IMR-90 (cell line): Measurements from ENCODE around the gene PRDM1. TPM values are rescaled to one million over a fixed set of nuclear protein-coding genes. Genes with fewer than 3 reads are reported as not detected.
A peak's percentile ranks its signal among the peaks of the same experiment; 100 is the strongest.

Experiments
- ATAC-seq: fragments of 200-7000 bp; cut with Tn5 transposase; 2 replicates; pipeline ENCODE4 v1.9.1; 2020; ENCODE audit warnings: low read depth, mild to moderate bottlenecking, moderate library complexity
- BruUV-seq: library from RNA; stranded (reverse); fragments of 400-500 nt; replicated peaks from 2 replicates; lab custom pipeline; 2021; lab: Mats Ljungman, UMichigan
- CTCF ChIA-PET: fragments of 300-600 bp; formaldehyde crosslinking; extraction: SDS; loops from one replicate; lab custom pipeline; 2021; ENCODE audit warnings: antibody characterized with exemption; lab: Yijun Ruan, JAX
- POLR2A ChIA-PET: fragments of 300-600 bp; sonication (Branson Sonifier 250); formaldehyde crosslinking; loops from one replicate; lab custom pipeline; 2022; ENCODE audit warnings: antibody characterized with exemption; ENCODE audit not compliant: unreplicated experiment; lab: Charles Lee
- DNase-seq: peaks from one replicate; pipeline ENCODE4 v3.0.0; 2013
- H2AFZ ChIP-seq: replicated peaks from 2 replicates; pipeline ENCODE3; 2013; ENCODE audit warnings: low read length, mild to moderate bottlenecking; ENCODE audit not compliant: poor library complexity
- H2AK5ac ChIP-seq: 2 replicates; pipeline ENCODE4 v1.6.1; 2013; ENCODE audit warnings: low read depth, low read length, inconsistent platforms
- H2AK9ac ChIP-seq: replicated peaks from 2 replicates; pipeline ENCODE3; 2013; ENCODE audit warnings: mild to moderate bottlenecking, low read depth, low read length, moderate library complexity; ENCODE audit not compliant: poor library complexity
- H2BK120ac ChIP-seq: 2 replicates; pipeline ENCODE4 v1.6.1; 2013; ENCODE audit warnings: low read depth, low read length, inconsistent platforms
- H2BK15ac ChIP-seq: 3 replicates; pipeline ENCODE4 v1.6.1; 2013; ENCODE audit warnings: low read depth, low read length, inconsistent platforms
- H2BK20ac ChIP-seq: 2 replicates; pipeline ENCODE4 v1.6.1; 2013; ENCODE audit warnings: low read depth, mild to moderate bottlenecking, inconsistent platforms, low read length, moderate library complexity
- H2BK5ac ChIP-seq: 2 replicates; pipeline ENCODE4 v1.6.1; 2013; ENCODE audit warnings: mild to moderate bottlenecking, low read depth, low read length, inconsistent platforms; ENCODE audit not compliant: poor library complexity, severe bottlenecking
- H3K14ac ChIP-seq: replicated peaks from 2 replicates; pipeline ENCODE4 v1.6.1; 2013; ENCODE audit warnings: low read depth, low read length, inconsistent platforms
- H3K18ac ChIP-seq: 2 replicates; pipeline ENCODE4 v1.6.1; 2013; ENCODE audit warnings: low read depth, low read length, control low read depth
- H3K23ac ChIP-seq: 2 replicates; pipeline ENCODE4 v1.6.1; 2013; ENCODE audit warnings: low read depth, low read length, inconsistent platforms
- H3K27ac ChIP-seq: 2 replicates; pipeline ENCODE4 v1.5.1; 2013; ENCODE audit warnings: mild to moderate bottlenecking, control low read depth, low read length; ENCODE audit not compliant: insufficient read depth
- H3K27me3 ChIP-seq: 2 replicates; pipeline ENCODE4 v1.6.1; 2013; ENCODE audit warnings: low read length; ENCODE audit not compliant: control insufficient read depth, insufficient read depth
- H3K36me3 ChIP-seq: 2 replicates; pipeline ENCODE4 v1.6.1; 2013; ENCODE audit warnings: low read length, mixed read lengths; ENCODE audit not compliant: control insufficient read depth, insufficient read depth
- H3K4ac ChIP-seq: 2 replicates; pipeline ENCODE4 v1.6.1; 2013; ENCODE audit warnings: low read depth, low read length, inconsistent platforms
- H3K4me1 ChIP-seq: 2 replicates; pipeline ENCODE4 v1.6.1; 2013; ENCODE audit warnings: low read length, mixed read lengths; ENCODE audit not compliant: control insufficient read depth, insufficient read depth
- H3K4me2 ChIP-seq: 2 replicates; pipeline ENCODE4 v1.6.1; 2013; ENCODE audit warnings: low read depth, mild to moderate bottlenecking, control low read depth, low read length, moderate library complexity
- H3K4me3 ChIP-seq: 2 replicates; pipeline ENCODE4 v1.5.1; 2013; ENCODE audit warnings: low read depth, mild to moderate bottlenecking, control low read depth, low read length, moderate library complexity; ENCODE audit not compliant: insufficient read depth
- H3K56ac ChIP-seq: 2 replicates; pipeline ENCODE4 v1.6.1; 2013; ENCODE audit warnings: low read length, inconsistent platforms; ENCODE audit not compliant: insufficient read depth; ENCODE audit errors: extremely low read depth
- H3K79me1 ChIP-seq, 2 experiments: 2 replicates each; pipeline ENCODE4 v1.6.1; 2013; ENCODE audit warnings: low read length in 2 of 2, inconsistent platforms in 1 of 2, low read depth in 1 of 2
- H3K9ac ChIP-seq: 2 replicates; pipeline ENCODE4 v1.6.1; 2013; ENCODE audit warnings: low read depth, low read length, control low read depth
- H3K9me1 ChIP-seq: 2 replicates; pipeline ENCODE4 v1.6.1; 2013; ENCODE audit warnings: low read length, inconsistent platforms; ENCODE audit not compliant: insufficient read depth
- H3K9me3 ChIP-seq: 2 replicates; pipeline ENCODE4 v1.6.1; 2013; ENCODE audit warnings: low read length; ENCODE audit not compliant: control insufficient read depth, insufficient read depth
- H4K20me1 ChIP-seq: 2 replicates; pipeline ENCODE4 v1.6.1; 2013; ENCODE audit warnings: low read length, inconsistent platforms; ENCODE audit not compliant: insufficient read depth
- H4K5ac ChIP-seq: 2 replicates; pipeline ENCODE4 v1.6.1; 2013; ENCODE audit warnings: mild to moderate bottlenecking, low read depth, low read length, control low read depth
- H4K8ac ChIP-seq, 2 experiments: 2 replicates each; pipeline ENCODE4 v1.6.1; 2013; ENCODE audit warnings: low read depth in 2 of 2, low read length in 2 of 2, control low read depth in 1 of 2, inconsistent platforms in 1 of 2
- H4K91ac ChIP-seq: 2 replicates; pipeline ENCODE4 v1.6.1; 2013; ENCODE audit warnings: low read depth, low read length, inconsistent platforms; ENCODE audit not compliant: insufficient read depth
- CEBPB ChIP-seq: IDR thresholded peaks from 2 replicates; pipeline ENCODE4 v1.6.1; 2012; ENCODE audit warnings: low read depth, low read length, improper control_type of control experiment
- CHD1 ChIP-seq: IDR thresholded peaks from 2 replicates; pipeline ENCODE4 v1.6.1; 2012; ENCODE audit warnings: low read depth, low read length, improper control_type of control experiment
- FOS ChIP-seq: fragments of 150-350 bp; IDR thresholded peaks from 2 replicates; pipeline ENCODE4 v1.6.1; 2016; ENCODE audit warnings: low read depth, low read length
- MAFK ChIP-seq: IDR thresholded peaks from 2 replicates; pipeline ENCODE4 v1.6.1; 2012; ENCODE audit warnings: low read depth, low read length, improper control_type of control experiment
- MAZ ChIP-seq: IDR thresholded peaks from 2 replicates; pipeline ENCODE4 v1.6.1; 2012; ENCODE audit warnings: low read depth, mild to moderate bottlenecking, low read length, improper control_type of control experiment, moderate library complexity, borderline replicate concordance
- MXI1 ChIP-seq: IDR thresholded peaks from 2 replicates; pipeline ENCODE4 v1.6.1; 2012; ENCODE audit warnings: low read depth, mild to moderate bottlenecking, low read length, moderate library complexity, borderline replicate concordance
- NFE2L2 ChIP-seq: fragments of 150-350 bp; IDR thresholded peaks from 2 replicates; pipeline ENCODE4 v1.6.1; 2016; ENCODE audit warnings: low read depth, mild to moderate bottlenecking, low read length
- RAD21 ChIP-seq: IDR thresholded peaks from 2 replicates; pipeline ENCODE4 v1.6.1; 2012; ENCODE audit warnings: low read length, improper control_type of control experiment
- RCOR1 ChIP-seq: IDR thresholded peaks from 2 replicates; pipeline ENCODE4 v1.6.1; 2012; ENCODE audit warnings: mild to moderate bottlenecking, low read length, improper control_type of control experiment; ENCODE audit not compliant: insufficient replicate concordance
- RFX5 ChIP-seq: IDR thresholded peaks from 2 replicates; pipeline ENCODE4 v1.8.0; 2012; ENCODE audit warnings: low read depth, mild to moderate bottlenecking, low read length, moderate library complexity
- WGBS, 2 experiments: methylation state at CpG; one replicate each; pipeline versions ENCODE4 v1.1.5 to v1.1.7; 2013; ENCODE audit warnings: missing lambda C conversion rate in 2 of 2; ENCODE audit not compliant: insufficient read length in 1 of 2; ENCODE audit errors: extremely low coverage in 2 of 2; 5-methylcytosine and 5-hydroxymethylcytosine counted together
- dilution Hi-C: fragments of 300-500 bp; cut with HindIII; formaldehyde crosslinking; loops from one replicate; pipeline ENCODE4 v1.14.3; 2018; ENCODE audit warnings: low sequenced_read_pairs; ENCODE audit not compliant: unreplicated experiment
- in situ Hi-C: fragments of 300-500 bp; cut with MboI; formaldehyde crosslinking; loops from 3 replicates; pipeline ENCODE4 v1.14.3; 2019; ENCODE audit warnings: low sequenced_read_pairs, inconsistent platforms, mixed read lengths
- intact Hi-C: fragments of 100-400 bp; cut with micrococcal nuclease; formaldehyde crosslinking; loops from 2 replicates; pipeline ENCODE4 v1.10.0; 2022
- polyA plus RNA-seq, 3 experiments: library from polyadenylated mRNA; depleted of rRNA; stranded (reverse); fragments of >200 nt; gene quantifications; 2 replicates each; pipeline ENCODE4 v1.2.3, GENCODE V29; 2012; ENCODE audit warnings: low replicate concordance in 1 of 3
- total RNA-seq: library from RNA; depleted of rRNA; stranded (reverse); fragments of >200 nt; gene quantifications from 2 replicates; pipeline ENCODE4 v1.2.3, GENCODE V29; 2012
- TF ChIP-seq, protein P1 (sequence below): fragments of 150-350 bp; IDR thresholded peaks from 2 replicates; pipeline ENCODE4 v1.6.1; 2017; ENCODE audit warnings: mild to moderate bottlenecking, antibody characterized with exemption, low read length, low read depth

PRDM1 gene
- total and polyA plus RNA-seq, 2 of the 4 experiments (the other 2 are of a cell fraction): 2.3 to 3.0 TPM

DNA sequence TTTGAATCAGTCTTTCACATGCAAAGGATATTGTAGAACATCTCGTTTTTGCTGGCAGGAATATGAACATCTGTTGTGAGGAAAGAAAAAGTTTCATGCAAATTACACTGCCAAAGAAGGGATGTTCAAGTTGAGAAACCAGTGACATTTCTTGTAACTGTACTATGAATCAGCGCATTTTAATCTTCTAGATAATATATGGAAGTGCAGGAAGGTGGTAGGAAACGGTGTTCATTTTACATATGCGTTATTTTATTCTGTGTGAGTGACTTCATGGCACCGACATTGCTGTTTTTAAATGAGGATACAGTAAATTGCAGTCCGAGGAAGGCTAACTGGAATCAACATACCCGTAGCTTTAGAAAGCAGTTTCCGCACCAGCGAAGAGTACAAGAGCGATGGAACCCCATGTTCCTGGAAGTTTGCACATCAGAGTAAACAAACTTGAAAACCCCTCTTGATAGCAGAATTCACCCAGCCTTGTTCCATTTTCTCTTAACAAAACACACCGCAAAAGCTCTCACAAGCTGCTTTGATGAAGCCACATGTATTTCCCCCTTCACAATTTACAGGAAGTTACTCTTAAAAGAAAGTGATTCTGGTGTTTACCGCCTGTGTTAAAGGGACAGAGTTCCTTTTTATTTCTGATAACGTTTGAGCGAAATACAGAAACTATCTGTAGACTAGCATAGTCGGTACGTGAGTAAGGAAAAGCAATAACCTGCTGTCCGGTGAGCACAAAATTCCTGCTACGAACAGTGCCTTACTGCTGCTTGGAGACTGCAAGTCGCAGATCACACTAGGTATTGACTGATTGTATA is 11.5 kb downstream of the PRDM1 start:
- ChIA-PET POLR2A (no interaction called here), CTCF (interaction anchor here (0.6 kb wide), 1 partner anchor 994 kb away, joined by 3 read pairs; no protein-coding TSS in a partner anchor)
- 12% methylated on average over 7 of the region's 19 CpGs; no CpG with 5 or more reads in 1 of the 2 experiments for WGBS, 2 experiments
- dilution Hi-C loops (no loop called here), intact Hi-C loops (no loop called here), in situ Hi-C loops (loop anchor here (10.0 kb wide), 1 partner anchor 207 kb away; no protein-coding TSS in a partner anchor)
- peak overlapping the region; percentile 99 for H3K9ac ChIP-seq
- H2BK120ac ChIP-seq: peak overlapping the region; percentile 93
- peak; percentile 63 for DNase-seq
- H3K4me1 ChIP-seq: peaks cover 5% of the 10 kb centered on the region; the same call in 1 of the 2 replicates
- H4K91ac ChIP-seq: peak overlapping the region; percentile 88
- BruUV-seq: no TSS peak
- H3K9me1 ChIP-seq: peaks cover 2% of the 10 kb centered on the region; the same call in 1 of the 2 replicates
- peak; percentile 44 for ATAC-seq
- peak overlapping the region; percentile 97 for H3K27ac ChIP-seq
- H3K4me3 ChIP-seq: peak overlapping the region; percentile 65
- no peak overlapping the region for H2AK9ac ChIP-seq
- H2BK5ac ChIP-seq: peak overlapping the region; percentile 95
- peak overlapping the region; percentile 75 for H3K23ac ChIP-seq
- H3K9me3 ChIP-seq: no peaks in the 10 kb centered on the region
- H3K4ac ChIP-seq: peak overlapping the region; percentile 89
- peak overlapping the region; percentile 73 for H2AFZ ChIP-seq
- H2BK20ac ChIP-seq: peak overlapping the region; percentile 88
- H3K79me1 ChIP-seq: peaks cover 10 to 56% of the 10 kb centered on the region in 2 experiments; a peak in 3 of 4 replicates
- H3K4me2 ChIP-seq: peak overlapping the region; percentile 99
- H3K36me3 ChIP-seq: peaks cover 4% of the 10 kb centered on the region
- peak overlapping the region; percentile 75; the same call in 2 of the 3 replicates for H2BK15ac ChIP-seq
- H4K20me1 ChIP-seq: no peaks in the 10 kb centered on the region
- TF ChIP-seq MXI1 (no peak), MAZ (no peak), RCOR1 (no peak), CEBPB (no peak), FOS (no peak), NFE2L2 (peak; percentile 66; the same call in 1 of the 2 replicates), CHD1 (no peak), RAD21 (no peak), MAFK (peak; percentile 20; the same call in 1 of the 2 replicates), RFX5 (no peak)
- TF ChIP-seq, protein P1, sequence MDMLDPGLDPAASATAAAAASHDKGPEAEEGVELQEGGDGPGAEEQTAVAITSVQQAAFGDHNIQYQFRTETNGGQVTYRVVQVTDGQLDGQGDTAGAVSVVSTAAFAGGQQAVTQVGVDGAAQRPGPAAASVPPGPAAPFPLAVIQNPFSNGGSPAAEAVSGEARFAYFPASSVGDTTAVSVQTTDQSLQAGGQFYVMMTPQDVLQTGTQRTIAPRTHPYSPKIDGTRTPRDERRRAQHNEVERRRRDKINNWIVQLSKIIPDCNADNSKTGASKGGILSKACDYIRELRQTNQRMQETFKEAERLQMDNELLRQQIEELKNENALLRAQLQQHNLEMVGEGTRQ: no peak
- H3K14ac ChIP-seq: peak overlapping the region; percentile 79
- no peaks in the 10 kb centered on the region for H3K27me3 ChIP-seq
- peak overlapping the region; percentile 100 for H3K18ac ChIP-seq
- peak overlapping the region; percentile 97 for H3K56ac ChIP-seq
- H4K8ac ChIP-seq: peak overlapping the region; percentile 49 to 90
- peak overlapping the region; percentile 72; the same call in 1 of the 2 replicates for H2AK5ac ChIP-seq
- peak overlapping the region; percentile 99 for H4K5ac ChIP-seq
